ENCODE data around the gene FAM171A1.
"Not testable (repeated sequence)": the region's sequence is repeated elsewhere in the genome, so short reads cannot be mapped to it uniquely, and the experiment has no call there.

FAM171A1 gene

GRCh38 chr10:15370856-15371701, at the start of gene FAM171A1:
Gene FAM171A1, minus strand, starts transcription at chr10:15371289. Its CDS starts 237 bp downstream, at chr10:15371052.
- DNase-seq, result no peak

- DNase-seq, result no peak
Observed at GRCh38 chr10:15420858-15421257, 49.8 kb upstream of the FAM171A1 start.

- DNase-seq, result no peak
Observed at GRCh38 chr10:15419279-15419874, 48.3 kb upstream of the FAM171A1 start.

- DNase-seq, result no peak
Observed at GRCh38 chr10:15416034-15416433, 44.9 kb upstream of the FAM171A1 start.

GRCh38 chr10:15411010-15411409, 39.9 kb upstream of the FAM171A1 start:
- no peak for DNase-seq

- not testable (repeated sequence) for DNase-seq
Observed at GRCh38 chr10:15409350-15409749, 38.3 kb upstream of the FAM171A1 start.

- no peak for DNase-seq
Observed at GRCh38 chr10:15408557-15408956, 37.5 kb upstream of the FAM171A1 start.

GRCh38 chr10:15405319-15405718, 34.2 kb upstream of the FAM171A1 start:
- no peak for DNase-seq

GRCh38 chr10:15401382-15401781, 30.3 kb upstream of the FAM171A1 start:
- DNase-seq, result no peak

- DNase-seq, result not testable (repeated sequence)
Observed at GRCh38 chr10:15400461-15400860, 29.4 kb upstream of the FAM171A1 start.

GRCh38 chr10:15399060-15399661, 28.1 kb upstream of the FAM171A1 start:
- DNase-seq, result no peak

- no peak for DNase-seq
Observed at GRCh38 chr10:15395935-15396334, 24.8 kb upstream of the FAM171A1 start.

- DNase-seq, result no peak
Observed at GRCh38 chr10:15393139-15393825, 22.2 kb upstream of the FAM171A1 start.

GRCh38 chr10:15391491-15391890, 20.4 kb upstream of the FAM171A1 start:
- no peak for DNase-seq

GRCh38 chr10:15388172-15388571, 17.1 kb upstream of the FAM171A1 start:
- not testable (repeated sequence) for DNase-seq

GRCh38 chr10:15387021-15387420, 15.9 kb upstream of the FAM171A1 start:
- DNase-seq, result no peak

- no peak for DNase-seq
Observed at GRCh38 chr10:15385552-15386455, 14.7 kb upstream of the FAM171A1 start.

- DNase-seq, result no peak
Observed at GRCh38 chr10:15381420-15381819, 10.3 kb upstream of the FAM171A1 start.

GRCh38 chr10:15379078-15379477, 8.0 kb upstream of the FAM171A1 start:
- no peak for DNase-seq

- DNase-seq, result no peak
Observed at GRCh38 chr10:15378569-15378968, 7.5 kb upstream of the FAM171A1 start.

GRCh38 chr10:15374566-15374965, 3.5 kb upstream of the FAM171A1 start:
- DNase-seq, result no peak

- no peak for DNase-seq
Observed at GRCh38 chr10:15374156-15374555, 3.1 kb upstream of the FAM171A1 start.
